ENCODE results near the gene TRIM47. TPM values are rescaled to one million over a fixed set of nuclear protein-coding genes. Genes with fewer than 3 reads are reported as not detected.

TRIM47 gene
- total and polyA plus RNA-seq, 2 of the 13 experiments (the other 11 are each of a cell fraction or from before 2014, with no cell fraction given) = 33.5 to 82.0 TPM

- 0 out of 2 replicates have a peak, but pooled peaks have one; percentile 20 for TF ChIP-seq ZNF138 (CRISPR knock-in tag; IDR thresholded peaks at IDR 0.05; ENCODE audit: low read depth)
- TF ChIP-seq LRRFIP1 (CRISPR knock-in tag; conservative IDR thresholded peaks at IDR 0.05) = no peak
- no peak for TF ChIP-seq ZNF460 (CRISPR knock-in tag; IDR thresholded peaks at IDR 0.05; ENCODE audit: borderline replicate concordance)
- TF ChIP-seq BORCS8-MEF2B (CRISPR knock-in tag; IDR thresholded peaks at IDR 0.05) = no peak; the same call in none of the 2 replicates
- peak; percentile 56; the same call in 1 of the 2 replicates for TF ChIP-seq TFDP1 (CRISPR knock-in tag; IDR thresholded peaks at IDR 0.05; ENCODE audit: borderline replicate concordance)
- TF ChIP-seq MXD3 (CRISPR knock-in tag; IDR thresholded peaks at IDR 0.05) = no peak
- no peak for TF ChIP-seq IKZF4 (CRISPR knock-in tag; IDR thresholded peaks at IDR 0.05; ENCODE audit: borderline replicate concordance, low read depth, not compliant biosample characterization)
- no peak for TF ChIP-seq ZNF430 (CRISPR knock-in tag; IDR thresholded peaks at IDR 0.05)
- TF ChIP-seq ATF3 (CRISPR knock-in tag; IDR thresholded peaks at IDR 0.05) = no peak; the same call in 1 of the 2 replicates
- TF ChIP-seq PRDM4 (CRISPR knock-in tag; IDR thresholded peaks at IDR 0.05; ENCODE audit: borderline replicate concordance) = no peak
- no peak; the same call in 1 of the 2 replicates for TF ChIP-seq ARNTL (CRISPR knock-in tag; IDR thresholded peaks at IDR 0.05)
- TF ChIP-seq LCORL (IDR thresholded peaks at IDR 0.05) = no peak
- peak; percentile 55 for TF ChIP-seq LCORL (CRISPR knock-in tag; IDR thresholded peaks at IDR 0.05)
- TF ChIP-seq KDM6A (CRISPR knock-in tag; IDR thresholded peaks at IDR 0.05; ENCODE audit: low read depth) = no peak
- 0 out of 2 replicates have a peak, but pooled peaks have one; percentile 21 for TF ChIP-seq NR1H2 (CRISPR knock-in tag; IDR thresholded peaks at IDR 0.05; ENCODE audit: borderline replicate concordance, low read depth)
- TF ChIP-seq TMF1 (CRISPR knock-in tag; IDR thresholded peaks at IDR 0.05; ENCODE audit: low read depth) = no peak
- TF ChIP-seq ZNF124 (CRISPR knock-in tag; IDR thresholded peaks at IDR 0.05) = no peak
- TF ChIP-seq ZKSCAN5 (CRISPR knock-in tag; IDR thresholded peaks at IDR 0.05) = no peak
Observed at GRCh38 chr17:75876938-75877751, 1.2 kb downstream of the TRIM47 start (continued).

All from HepG2 (cell line).